Skeletal muscle satellite cell (primary cell): Measurements from ENCODE around the gene AGR2.
"Not testable (repeated sequence)": the region's sequence is repeated elsewhere in the genome, so short reads cannot be mapped to it uniquely, and the experiment has no call there.

Source experiments
- H3K27me3 ChIP-seq: 2 replicates; pipeline ENCODE4 v1.7.0; 2013; ENCODE audit warnings: low read length; ENCODE audit not compliant: control insufficient read depth, insufficient read depth
- H3K36me3 ChIP-seq: 2 replicates; pipeline ENCODE4 v1.7.0; 2013; ENCODE audit warnings: mild to moderate bottlenecking, control low read depth, low read length; ENCODE audit not compliant: insufficient read depth
- H3K4me1 ChIP-seq: 2 replicates; pipeline ENCODE4 v1.7.0; 2013; ENCODE audit warnings: low read length; ENCODE audit not compliant: control insufficient read depth, insufficient read depth
- H3K4me2 ChIP-seq: 2 replicates; pipeline ENCODE4 v1.7.0; 2013; ENCODE audit warnings: mild to moderate bottlenecking, low read length
- H3K4me3 ChIP-seq: 2 replicates; pipeline ENCODE4 v1.7.0; 2013; ENCODE audit warnings: low read length
- H3K9ac ChIP-seq: 2 replicates; pipeline ENCODE4 v1.7.0; 2013; ENCODE audit warnings: mild to moderate bottlenecking, low read depth, low read length, moderate library complexity
- H3K9me3 ChIP-seq: replicated peaks from 2 replicates; pipeline ENCODE4 v1.7.0; 2013; ENCODE audit warnings: mild to moderate bottlenecking, control low read depth, low read length

AGR2 gene

GRCh38 chr7:16770657-16771329 is 34.0 kb downstream of the AGR2 start:
- Histone ChIP-seq H3K9me3 (no peaks in the 10 kb centered on the region), H3K4me3 (no peak overlapping the region), H3K4me2 (peak overlapping the region; percentile 25), H3K36me3 (no peaks in the 10 kb centered on the region), H3K4me1 (no peaks in the 10 kb centered on the region), H3K9ac (no peak overlapping the region), H3K27me3 (no peaks in the 10 kb centered on the region)

- H3K4me1 ChIP-seq, H3K9me3 ChIP-seq, H3K27me3 ChIP-seq, H3K4me2 ChIP-seq, H3K9ac ChIP-seq, H3K4me3 ChIP-seq, H3K36me3 ChIP-seq: not testable (repeated sequence)
Observed at GRCh38 chr7:16769994-16770393, 34.8 kb downstream of the AGR2 start.

GRCh38 chr7:16765436-16765859 is 39.4 kb downstream of the AGR2 start:
- H3K27me3 ChIP-seq: no peaks in the 10 kb centered on the region
- no peaks in the 10 kb centered on the region for H3K4me1 ChIP-seq
- no peaks in the 10 kb centered on the region for H3K36me3 ChIP-seq
- H3K9me3 ChIP-seq: no peaks in the 10 kb centered on the region
- H3K9ac ChIP-seq: no peak overlapping the region
- H3K4me3 ChIP-seq: no peak overlapping the region
- H3K4me2 ChIP-seq: no peak overlapping the region

- H3K4me1 ChIP-seq: no peaks in the 10 kb centered on the region
- no peaks in the 10 kb centered on the region for H3K9me3 ChIP-seq
- H3K4me3 ChIP-seq: no peak overlapping the region
- no peak overlapping the region for H3K4me2 ChIP-seq
- no peak overlapping the region for H3K9ac ChIP-seq
- H3K27me3 ChIP-seq: no peaks in the 10 kb centered on the region
- no peaks in the 10 kb centered on the region for H3K36me3 ChIP-seq
Observed at GRCh38 chr7:16764942-16765341, 39.9 kb downstream of the AGR2 start.

- no peaks in the 10 kb centered on the region for H3K4me1 ChIP-seq
- no peak overlapping the region for H3K4me3 ChIP-seq
- H3K27me3 ChIP-seq: no peaks in the 10 kb centered on the region
- H3K9me3 ChIP-seq: no peaks in the 10 kb centered on the region
- no peak overlapping the region for H3K4me2 ChIP-seq
- H3K36me3 ChIP-seq: no peaks in the 10 kb centered on the region
- H3K9ac ChIP-seq: no peak overlapping the region
Observed at GRCh38 chr7:16762177-16762576, 42.6 kb downstream of the AGR2 start.

- H3K4me3 ChIP-seq: no peak overlapping the region
- no peaks in the 10 kb centered on the region for H3K9me3 ChIP-seq
- no peak overlapping the region for H3K4me2 ChIP-seq
- H3K36me3 ChIP-seq: no peaks in the 10 kb centered on the region
- no peaks in the 10 kb centered on the region for H3K27me3 ChIP-seq
- H3K9ac ChIP-seq: no peak overlapping the region
- H3K4me1 ChIP-seq: peaks cover 4% of the 10 kb centered on the region
Observed at GRCh38 chr7:16759840-16760239, 45.0 kb downstream of the AGR2 start.

GRCh38 chr7:16758631-16759611 is 45.9 kb downstream of the AGR2 start:
- Histone ChIP-seq H3K4me3 (no peak overlapping the region), H3K9ac (no peak overlapping the region), H3K36me3 (no peaks in the 10 kb centered on the region), H3K4me2 (no peak overlapping the region), H3K4me1 (peaks cover 9% of the 10 kb centered on the region), H3K27me3 (no peaks in the 10 kb centered on the region), H3K9me3 (no peaks in the 10 kb centered on the region)

- no peak overlapping the region for H3K4me2 ChIP-seq
- H3K27me3 ChIP-seq: no peaks in the 10 kb centered on the region
- H3K4me1 ChIP-seq: peaks cover 9% of the 10 kb centered on the region
- H3K4me3 ChIP-seq: no peak overlapping the region
- H3K36me3 ChIP-seq: no peaks in the 10 kb centered on the region
- H3K9me3 ChIP-seq: no peaks in the 10 kb centered on the region
- no peak overlapping the region for H3K9ac ChIP-seq
Observed at GRCh38 chr7:16758036-16758435, 46.8 kb downstream of the AGR2 start.

- no peak overlapping the region for H3K9ac ChIP-seq
- H3K4me2 ChIP-seq: no peak overlapping the region
- peaks cover 9% of the 10 kb centered on the region for H3K4me1 ChIP-seq
- no peaks in the 10 kb centered on the region for H3K9me3 ChIP-seq
- H3K36me3 ChIP-seq: no peaks in the 10 kb centered on the region
- H3K27me3 ChIP-seq: no peaks in the 10 kb centered on the region
- no peak overlapping the region for H3K4me3 ChIP-seq
Observed at GRCh38 chr7:16755397-16755796, 49.4 kb downstream of the AGR2 start.

GRCh38 chr7:16754856-16755317 is 49.9 kb downstream of the AGR2 start:
- H3K4me2 ChIP-seq: peak overlapping the region; percentile 92
- H3K27me3 ChIP-seq: no peaks in the 10 kb centered on the region
- H3K36me3 ChIP-seq: no peaks in the 10 kb centered on the region
- peaks cover 9% of the 10 kb centered on the region for H3K4me1 ChIP-seq
- H3K9ac ChIP-seq: no peak overlapping the region
- no peaks in the 10 kb centered on the region for H3K9me3 ChIP-seq
- no peak overlapping the region for H3K4me3 ChIP-seq

- peak overlapping the region; percentile 51 for H3K9ac ChIP-seq
- H3K9me3 ChIP-seq: no peaks in the 10 kb centered on the region
- H3K36me3 ChIP-seq: no peaks in the 10 kb centered on the region
Observed at GRCh38 chr7:16753932-16754855, 50.6 kb downstream of the AGR2 start.

More at GRCh38 chr7:16753932-16754855, 50.6 kb downstream of the AGR2 start:
- Histone ChIP-seq H3K4me3 (peak overlapping the region; percentile 83), H3K4me2 (peak overlapping the region; percentile 92), H3K27me3 (no peaks in the 10 kb centered on the region), H3K4me1 (peaks cover 9% of the 10 kb centered on the region)
